HUES48 (cell line): ENCODE data around the gene UNC45A.
"Not testable (repeated sequence)": the region's sequence is repeated elsewhere in the genome, so short reads cannot be mapped to it uniquely, and the experiment has no call there.

Experiments
- H3K27ac ChIP-seq: one replicate; pipeline ENCODE4 v1.7.0; 2013; ENCODE audit warnings: low read depth, low read length, inconsistent platforms
- H3K27me3 ChIP-seq: 2 replicates; pipeline ENCODE4 v1.6.1; 2013; ENCODE audit warnings: mild to moderate bottlenecking, low read length; ENCODE audit not compliant: control insufficient read depth, insufficient read depth
- H3K36me3 ChIP-seq: 2 replicates; pipeline ENCODE4 v1.6.1; 2013; ENCODE audit warnings: low read length; ENCODE audit not compliant: control insufficient read depth, insufficient read depth
- H3K4me1 ChIP-seq: 2 replicates; pipeline ENCODE4 v1.6.1; 2013; ENCODE audit warnings: mild to moderate bottlenecking, low read length; ENCODE audit not compliant: control insufficient read depth, insufficient read depth
- H3K4me3 ChIP-seq: 2 replicates; pipeline ENCODE4 v1.5.1; 2013; ENCODE audit warnings: mild to moderate bottlenecking, low read depth, low read length
- H3K9ac ChIP-seq: 2 replicates; pipeline ENCODE4 v1.6.1; 2013; ENCODE audit warnings: mild to moderate bottlenecking, low read depth, low read length, moderate library complexity
- H3K9me3 ChIP-seq: 2 replicates; pipeline ENCODE4 v1.6.1; 2013; ENCODE audit warnings: low read length; ENCODE audit not compliant: control insufficient read depth, insufficient read depth

UNC45A gene

DNA sequence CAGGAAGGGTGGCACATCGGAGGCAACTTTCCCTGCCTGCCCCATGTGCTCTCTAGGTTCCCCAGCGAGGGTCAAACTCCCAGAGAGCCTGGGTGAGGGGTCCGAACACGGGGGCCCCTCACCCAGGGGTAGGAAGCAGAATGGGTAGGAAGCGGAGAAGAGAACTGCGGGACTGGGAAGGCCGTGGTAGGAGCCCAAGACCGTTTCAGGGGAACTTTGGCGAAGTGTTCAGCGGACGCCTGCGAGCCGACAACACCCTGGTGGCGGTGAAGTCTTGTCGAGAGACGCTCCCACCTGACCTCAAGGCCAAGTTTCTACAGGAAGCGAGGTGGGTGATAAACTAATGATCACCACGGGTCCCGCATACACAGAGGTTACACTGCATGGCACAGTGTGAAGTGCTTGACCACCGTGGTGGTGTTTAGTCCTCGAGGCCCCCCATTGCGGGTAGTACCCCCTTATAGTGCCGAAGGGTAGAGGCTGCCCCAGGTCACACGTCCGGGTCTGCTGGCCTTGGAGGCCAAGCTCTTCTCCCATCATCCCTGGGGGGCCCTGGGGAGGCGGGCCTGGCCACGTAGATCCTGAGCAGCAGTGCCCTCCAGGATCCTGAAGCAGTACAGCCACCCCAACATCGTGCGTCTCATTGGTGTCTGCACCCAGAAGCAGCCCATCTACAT lies 42.4 kb upstream of the UNC45A start:
- no peaks in the 10 kb centered on the region; the same call in 1 of the 2 replicates for H3K36me3 ChIP-seq
- no peak overlapping the region for H3K4me3 ChIP-seq
- no peaks in the 10 kb centered on the region for H3K27me3 ChIP-seq
- H3K9ac ChIP-seq: no peak overlapping the region
- no peak overlapping the region for H3K27ac ChIP-seq
- H3K4me1 ChIP-seq: no peaks in the 10 kb centered on the region; the same call in 1 of the 2 replicates
- no peaks in the 10 kb centered on the region for H3K9me3 ChIP-seq

GRCh38 chr15:90893175-90894090 lies 41.7 kb upstream of the UNC45A start:
- Histone ChIP-seq H3K27me3 (no peaks in the 10 kb centered on the region), H3K9ac (no peak overlapping the region), H3K4me1 (no peaks in the 10 kb centered on the region; the same call in 1 of the 2 replicates), H3K36me3 (no peaks in the 10 kb centered on the region; the same call in 1 of the 2 replicates), H3K9me3 (no peaks in the 10 kb centered on the region), H3K27ac (no peak overlapping the region), H3K4me3 (no peak overlapping the region)

- H3K4me3 ChIP-seq: no peak overlapping the region
- H3K27me3 ChIP-seq: no peaks in the 10 kb centered on the region
- H3K27ac ChIP-seq: no peak overlapping the region
- H3K9ac ChIP-seq: no peak overlapping the region
- H3K4me1 ChIP-seq: no peaks in the 10 kb centered on the region; the same call in 1 of the 2 replicates
- H3K9me3 ChIP-seq: no peaks in the 10 kb centered on the region
- no peaks in the 10 kb centered on the region; the same call in 1 of the 2 replicates for H3K36me3 ChIP-seq
These were observed 39.4 kb upstream of the UNC45A start for GRCh38 chr15:90895571-90896117.

GRCh38 chr15:90897131-90897655 lies 37.9 kb upstream of the UNC45A start:
- not testable (repeated sequence) for H3K9ac ChIP-seq, H3K9me3 ChIP-seq, H3K4me1 ChIP-seq, H3K36me3 ChIP-seq, H3K4me3 ChIP-seq, H3K27me3 ChIP-seq, H3K27ac ChIP-seq

GRCh38 chr15:90901175-90902039 lies 33.7 kb upstream of the UNC45A start:
- Histone ChIP-seq H3K4me3 (peak overlapping the region; percentile 93), H3K9ac (no peak overlapping the region), H3K27me3 (peaks cover 20% of the 10 kb centered on the region), H3K36me3 (peaks cover 7% of the 10 kb centered on the region; the same call in 1 of the 2 replicates), H3K27ac (no peak overlapping the region), H3K4me1 (peaks cover 16% of the 10 kb centered on the region), H3K9me3 (no peaks in the 10 kb centered on the region)

DNA sequence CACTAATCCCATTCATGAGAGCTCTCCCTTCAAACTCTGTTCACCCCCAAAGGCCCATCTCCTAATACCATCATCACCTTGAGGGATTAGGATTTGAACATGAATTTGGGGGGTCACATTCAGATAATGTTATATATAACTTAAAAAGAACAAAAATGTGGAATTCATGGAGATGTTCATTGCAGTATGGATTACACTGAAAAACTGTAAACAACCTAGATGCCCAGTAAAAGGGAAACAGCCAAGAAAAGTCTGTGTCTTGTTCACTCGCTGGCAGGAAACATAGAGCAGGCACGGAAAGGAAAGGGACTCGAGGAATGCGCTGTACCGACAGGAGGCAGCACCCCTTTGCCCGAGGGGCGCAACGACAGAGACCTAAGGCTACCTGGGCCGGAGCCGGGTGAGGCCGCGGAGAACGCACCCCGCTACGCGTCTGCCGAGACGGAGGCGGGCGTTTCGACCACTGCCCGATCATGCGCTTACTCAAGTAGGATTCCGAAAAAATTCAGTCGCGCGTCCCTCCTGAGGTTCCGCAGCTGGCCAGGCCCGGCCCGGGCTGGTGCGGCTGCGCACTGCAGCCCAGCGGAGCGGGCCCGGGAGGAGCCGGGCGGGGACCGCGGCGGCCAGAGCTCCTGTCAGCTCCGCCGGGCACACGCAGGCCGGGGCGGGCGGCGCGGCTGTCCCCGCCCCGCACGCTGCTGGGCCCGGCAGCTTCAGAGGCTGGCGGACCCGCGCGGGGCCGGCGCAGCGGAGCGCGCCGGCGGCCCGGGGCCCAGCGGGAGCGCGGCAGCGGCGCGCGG lies 32.8 kb upstream of the UNC45A start:
- peak overlapping the region; percentile 63; the same call in 1 of the 2 replicates for H3K9ac ChIP-seq
- H3K27me3 ChIP-seq: peaks cover 20% of the 10 kb centered on the region
- peak overlapping the region; percentile 63 for H3K27ac ChIP-seq
- peaks cover 7% of the 10 kb centered on the region; the same call in 1 of the 2 replicates for H3K36me3 ChIP-seq
- H3K9me3 ChIP-seq: no peaks in the 10 kb centered on the region
- H3K4me3 ChIP-seq: peak overlapping the region; percentile 93
- H3K4me1 ChIP-seq: peaks cover 16% of the 10 kb centered on the region

DNA sequence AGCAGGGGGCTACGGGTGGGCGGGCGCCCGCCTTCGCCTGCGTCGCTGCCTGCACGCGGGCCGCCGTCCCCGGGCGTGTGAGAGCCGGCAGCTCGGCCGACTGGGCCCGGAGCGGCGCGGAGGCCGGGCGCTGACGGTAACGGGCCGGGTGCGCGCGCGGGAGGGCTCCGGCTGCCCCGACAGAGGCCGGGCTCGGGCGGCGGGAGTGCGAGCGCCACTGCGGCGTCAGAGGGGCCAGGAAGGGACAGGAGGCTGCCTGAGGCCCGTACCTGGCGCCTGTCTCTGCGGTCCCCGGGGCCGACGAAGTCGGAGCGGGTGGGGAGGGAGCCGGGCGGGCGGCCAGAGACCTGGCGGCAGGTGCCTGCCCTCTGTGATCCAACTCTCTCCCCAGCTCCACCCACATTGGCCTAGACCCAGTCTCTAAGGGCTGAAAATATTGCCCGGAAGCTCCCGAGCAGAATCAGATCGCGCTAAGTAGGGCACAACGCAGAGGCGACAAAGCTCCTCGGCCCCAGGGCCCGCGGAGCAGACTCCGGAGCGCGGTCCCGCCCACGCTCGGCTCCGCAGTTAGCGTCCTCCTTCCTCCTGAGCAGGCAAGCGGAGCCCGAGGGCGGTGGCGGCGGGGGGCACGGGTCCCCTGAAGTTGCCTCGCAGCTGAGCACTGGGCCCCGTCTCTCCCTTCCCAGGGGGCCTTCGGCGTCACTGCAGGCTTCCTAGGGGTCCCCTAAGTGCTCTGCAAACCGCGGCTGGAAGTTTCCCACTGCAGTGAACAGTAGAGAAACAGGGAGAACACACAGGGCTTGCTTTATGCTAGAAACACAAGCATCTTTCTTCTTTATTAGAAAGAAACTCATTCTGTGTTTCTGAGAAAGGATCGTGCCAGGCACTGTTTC lies 32.0 kb upstream of the UNC45A start, which contains the start of gene MAN2A2:
Gene MAN2A2, plus strand, starts transcription at position 463 of the 893 bp plus-strand sequence. CDS start 906 bp downstream, outside the sequence.
- H3K9me3 ChIP-seq: no peaks in the 10 kb centered on the region
- H3K27ac ChIP-seq: peak within 1 kb of the TSS; percentile 63
- H3K36me3 ChIP-seq: peaks cover 7% of the 10 kb centered on the region; the same call in 1 of the 2 replicates
- H3K4me1 ChIP-seq: peaks cover 16% of the 10 kb centered on the region
- peaks cover 20% of the 10 kb centered on the region for H3K27me3 ChIP-seq
- H3K9ac ChIP-seq: peak within 1 kb of the TSS; percentile 63; the same call in 1 of the 2 replicates
- H3K4me3 ChIP-seq: peak within 1 kb of the TSS; percentile 93

GRCh38 chr15:90903733-90904536 lies 31.1 kb upstream of the UNC45A start:
- peak overlapping the region; percentile 93 for H3K4me3 ChIP-seq
- 0 out of 2 replicates have a peak overlapping the region, but pooled peaks have one; percentile 23 for H3K9ac ChIP-seq
- peaks cover 16% of the 10 kb centered on the region for H3K4me1 ChIP-seq
- H3K27me3 ChIP-seq: peaks cover 20% of the 10 kb centered on the region
- peak overlapping the region; percentile 32 for H3K27ac ChIP-seq
- H3K36me3 ChIP-seq: peaks cover 7% of the 10 kb centered on the region; the same call in 1 of the 2 replicates
- H3K9me3 ChIP-seq: no peaks in the 10 kb centered on the region
